HG03159 (cell line): Measurements from ENCODE around the gene STPG4.
A peak's percentile ranks its signal among the peaks of the same experiment; 100 is the strongest.

ENCODE experiments used
- ATAC-seq: cut with Tn5 transposase; IDR thresholded peaks from one replicate; pipeline ENCODE4 v1.9.1; 2021; ENCODE audit warnings: mild to moderate bottlenecking, moderate library complexity; ENCODE audit not compliant: unreplicated experiment

Gene STPG4

GRCh38 chr2:47073217-47073616, 81.9 kb downstream of the STPG4 start:
- ATAC-seq: no peak

GRCh38 chr2:47072728-47073191, 82.3 kb downstream of the STPG4 start:
- ATAC-seq: no peak

- ATAC-seq: no peak
These were observed 83.0 kb downstream of the STPG4 start for GRCh38 chr2:47072018-47072691.

- peak; percentile 67 for ATAC-seq
These were observed 83.9 kb downstream of the STPG4 start for GRCh38 chr2:47070920-47071824.

GRCh38 chr2:47070155-47070919, 84.8 kb downstream of the STPG4 start:
- ATAC-seq: no peak

- no peak for ATAC-seq
These were observed 85.4 kb downstream of the STPG4 start for GRCh38 chr2:47069628-47070154.

- ATAC-seq: no peak
These were observed 86.0 kb downstream of the STPG4 start for GRCh38 chr2:47068981-47069627.

- ATAC-seq: no peak
These were observed 87.2 kb downstream of the STPG4 start for GRCh38 chr2:47067788-47068407.

GRCh38 chr2:47065771-47066380, 89.2 kb downstream of the STPG4 start:
- ATAC-seq: no peak

- ATAC-seq: no peak
These were observed 89.8 kb downstream of the STPG4 start for GRCh38 chr2:47065343-47065742.

GRCh38 chr2:47064106-47064505, 91.0 kb downstream of the STPG4 start:
- no peak for ATAC-seq

GRCh38 chr2:47063538-47063930, 91.6 kb downstream of the STPG4 start:
- ATAC-seq: no peak

- no peak for ATAC-seq
These were observed 92.2 kb downstream of the STPG4 start for GRCh38 chr2:47062681-47063537.

- no peak for ATAC-seq
These were observed 93.0 kb downstream of the STPG4 start for GRCh38 chr2:47061944-47062678.

- no peak for ATAC-seq
These were observed 94.4 kb downstream of the STPG4 start for GRCh38 chr2:47060652-47061170.

GRCh38 chr2:47058003-47058931, 96.8 kb downstream of the STPG4 start:
- ATAC-seq: no peak

- no peak for ATAC-seq
These were observed 97.5 kb downstream of the STPG4 start for GRCh38 chr2:47057687-47058002.
